ENCODE measurements around the gene CPVL.
"Not testable (repeated sequence)": the region's sequence is repeated elsewhere in the genome, so short reads cannot be mapped to it uniquely, and the experiment has no call there.

CPVL gene

DNA sequence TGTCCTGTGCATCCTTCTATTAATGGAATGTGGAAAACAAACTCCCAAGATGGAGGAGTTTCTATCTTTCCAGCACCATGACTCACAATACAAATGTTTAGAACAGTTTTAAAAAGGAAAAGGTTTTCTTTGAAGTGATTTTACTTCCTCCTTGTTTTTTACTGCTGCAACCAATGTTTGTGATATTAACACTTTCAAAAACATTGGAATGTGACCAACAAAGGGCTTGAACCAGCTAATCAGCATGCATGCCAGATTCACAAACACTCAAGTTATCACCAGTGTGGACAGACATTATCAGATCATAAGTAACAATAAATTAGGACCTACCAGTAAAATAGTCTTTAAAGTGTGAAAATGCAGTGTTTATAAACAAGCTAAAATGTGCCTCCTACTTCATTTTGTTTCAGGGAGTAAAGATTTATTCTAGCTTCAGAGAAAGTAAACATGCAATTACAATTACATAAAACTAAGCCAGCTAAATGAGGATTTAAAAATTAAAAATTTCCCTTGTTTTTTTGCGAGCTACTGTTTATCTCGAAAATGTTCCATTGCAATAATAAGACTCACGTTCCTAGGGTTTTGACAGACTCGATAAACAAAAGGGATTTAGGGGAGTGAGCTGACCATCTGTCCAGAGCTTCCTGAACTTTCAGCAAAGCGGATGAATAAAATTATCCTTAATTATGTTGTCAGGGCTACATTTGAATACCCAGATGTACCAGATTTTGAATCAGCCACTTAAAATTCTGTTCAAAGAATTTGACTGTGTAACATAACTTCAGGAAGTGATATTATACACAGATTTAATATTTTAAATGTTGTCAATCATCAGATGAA is 29.8 kb downstream of the CPVL start:
- DNase-seq (ENCODE audit: low read depth) = no peak

DNA sequence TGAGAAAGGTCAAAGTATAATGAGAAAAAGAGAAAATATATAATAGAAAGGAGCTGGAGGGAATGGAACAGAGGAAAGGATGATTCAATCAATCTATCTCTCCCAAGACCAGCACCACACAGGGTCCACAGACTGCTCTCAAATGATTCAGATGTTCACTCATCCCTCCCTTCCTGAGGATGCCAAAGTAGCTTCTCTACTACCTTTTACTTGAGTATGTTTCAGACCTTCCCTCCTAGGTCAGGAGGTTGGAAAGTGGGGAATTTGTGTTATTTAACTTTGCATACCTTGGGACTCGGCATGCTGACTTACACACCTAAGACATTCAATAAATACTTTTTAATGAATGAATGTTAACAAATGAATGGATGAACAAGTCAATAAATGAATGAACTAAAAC is 30.6 kb downstream of the CPVL start:
- DNase-seq (ENCODE audit: low read depth) = no peak

DNA sequence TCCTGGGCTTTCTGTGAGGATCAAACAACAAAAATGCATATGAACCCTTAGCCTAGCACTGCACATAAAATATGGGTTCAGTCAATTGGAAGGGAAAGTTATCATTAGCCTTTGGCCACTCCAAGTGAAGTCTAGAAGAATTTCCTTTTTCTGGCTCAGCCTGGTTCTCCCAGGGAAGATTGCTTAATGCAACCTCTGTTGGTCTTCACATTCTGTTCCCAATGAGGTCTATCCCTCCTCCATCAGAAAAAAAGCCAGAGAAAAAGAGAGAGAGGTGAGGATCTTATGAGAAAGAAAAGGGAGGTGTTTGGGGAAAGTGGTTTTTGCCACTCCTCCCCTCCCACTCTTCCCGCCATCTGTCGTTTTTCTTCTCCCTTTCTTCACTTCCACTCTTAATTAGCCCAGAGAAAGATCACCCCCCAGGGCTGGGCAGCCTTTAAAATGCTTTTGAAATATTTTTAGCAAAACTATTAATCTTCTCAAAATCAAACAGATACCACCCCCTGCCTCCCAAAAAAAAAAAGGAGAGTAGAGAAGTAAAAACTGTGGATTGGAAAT is 31.1 kb downstream of the CPVL start:
- no peak for DNase-seq (ENCODE audit: low read depth)

DNA sequence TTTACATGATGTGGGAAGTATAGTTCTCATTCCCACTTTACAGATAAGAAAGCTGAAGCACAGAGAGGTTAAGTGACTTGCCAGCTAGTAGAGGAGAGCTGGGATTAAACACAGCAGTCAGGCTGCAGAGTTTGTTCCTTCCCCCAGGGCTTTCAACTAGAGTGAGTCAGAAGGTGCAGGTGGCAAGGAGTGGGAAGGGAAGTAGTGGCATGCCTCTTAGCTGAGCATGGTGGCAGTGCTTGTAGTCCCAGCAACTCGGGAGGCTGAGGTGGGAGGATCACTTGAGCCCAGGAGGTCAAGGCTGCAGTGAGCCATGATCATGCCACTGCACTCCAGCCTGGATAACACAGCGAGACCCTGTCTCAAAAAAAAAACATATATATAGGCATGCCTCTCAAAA is 32.1 kb downstream of the CPVL start:
- DNase-seq (ENCODE audit: low read depth) = not testable (repeated sequence)

DNA sequence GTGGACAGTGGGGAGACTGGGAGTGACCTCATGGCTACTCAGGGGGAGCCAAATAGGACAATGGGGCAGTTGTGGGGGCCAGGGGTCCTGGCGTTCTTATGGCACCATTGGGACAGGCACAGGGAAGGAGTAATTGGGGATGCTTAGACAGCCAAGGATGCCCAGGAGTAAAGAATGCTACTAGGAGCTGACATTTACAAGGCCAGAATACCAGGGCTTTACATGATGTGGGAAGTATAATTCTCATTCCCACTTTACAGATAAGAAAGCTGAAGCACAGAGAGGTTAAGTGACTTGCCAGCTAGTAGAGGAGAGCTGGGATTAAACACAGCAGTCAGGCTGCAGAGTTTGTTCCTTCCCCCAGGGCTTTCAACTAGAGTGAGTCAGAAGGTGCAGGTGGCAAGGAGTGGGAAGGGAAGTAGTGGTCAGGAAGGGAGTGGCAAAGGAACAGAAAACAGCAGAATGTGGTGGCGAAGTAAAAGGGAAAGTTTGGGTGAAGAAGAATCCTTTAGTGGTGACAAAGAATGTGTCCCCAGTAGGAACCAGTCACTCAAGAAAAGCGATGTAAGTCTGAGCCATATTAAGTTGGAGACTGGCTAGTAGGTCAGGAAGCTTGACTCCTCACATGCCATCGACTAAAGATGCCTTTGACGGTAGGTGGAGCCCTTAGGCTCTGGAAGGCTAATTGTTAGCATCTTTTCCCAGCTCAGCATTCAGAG is 32.8 kb downstream of the CPVL start:
- DNase-seq (ENCODE audit: low read depth) = peak; percentile 59

DNA sequence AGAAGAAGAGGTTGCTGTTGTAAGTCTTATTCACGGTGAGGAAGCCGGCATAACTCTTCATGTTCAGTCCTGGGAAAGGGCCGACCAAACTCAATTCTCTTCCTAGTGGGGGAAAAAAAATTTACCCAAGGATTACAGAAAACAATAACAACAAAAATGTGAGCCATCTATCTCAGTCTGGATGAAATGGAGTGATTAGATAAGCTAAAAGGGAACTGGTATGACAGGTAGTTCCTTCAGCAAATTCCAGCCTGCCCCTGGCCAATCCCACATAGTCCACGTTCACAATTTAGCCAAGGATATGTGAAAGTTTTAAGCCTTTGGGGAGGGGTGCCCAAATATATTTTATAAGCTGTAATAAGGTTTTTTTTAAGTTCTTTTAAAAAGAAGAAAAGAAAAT is 33.6 kb downstream of the CPVL start:
- DNase-seq (ENCODE audit: low read depth) = no peak

DNA sequence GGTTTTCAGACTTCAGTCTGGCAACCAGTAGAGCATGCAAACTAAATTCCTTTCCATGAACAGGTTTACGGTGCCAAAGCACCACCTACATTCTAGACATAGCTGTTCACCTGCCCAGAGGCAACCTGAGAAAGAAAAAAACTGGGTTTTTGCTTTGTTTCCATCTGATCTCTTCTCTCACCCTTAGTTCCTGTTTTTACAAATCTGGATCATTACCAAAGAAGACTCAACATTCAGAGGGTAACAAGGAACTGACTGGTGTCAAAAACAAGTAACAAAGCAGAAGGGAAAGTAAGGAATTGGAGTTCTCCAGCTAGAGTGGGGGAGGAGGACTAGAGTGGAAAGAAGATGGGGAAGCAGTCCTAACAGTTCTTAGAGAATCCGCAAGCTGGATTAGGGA is 36.4 kb downstream of the CPVL start:
- no peak for DNase-seq (ENCODE audit: low read depth)

DNA sequence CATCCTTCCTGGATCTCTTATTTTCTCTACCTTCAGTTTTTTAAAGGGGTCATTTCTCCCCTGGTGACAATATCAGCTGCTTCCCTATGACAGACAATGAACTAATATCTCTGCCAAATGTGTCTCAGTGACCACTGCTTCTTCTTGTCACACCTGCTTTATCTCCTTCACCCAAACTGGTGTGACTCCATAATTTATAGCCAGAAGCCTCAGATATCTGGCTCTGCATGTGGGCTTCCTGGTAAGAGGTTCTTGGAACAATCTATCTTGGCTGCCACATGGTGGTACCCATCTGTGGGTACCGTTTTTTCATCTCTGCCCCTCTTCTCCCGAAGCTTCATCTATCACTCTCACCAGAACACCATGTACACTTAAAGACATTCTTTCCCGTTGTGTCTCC is 37.0 kb downstream of the CPVL start:
- no peak for DNase-seq (ENCODE audit: low read depth)

DNA sequence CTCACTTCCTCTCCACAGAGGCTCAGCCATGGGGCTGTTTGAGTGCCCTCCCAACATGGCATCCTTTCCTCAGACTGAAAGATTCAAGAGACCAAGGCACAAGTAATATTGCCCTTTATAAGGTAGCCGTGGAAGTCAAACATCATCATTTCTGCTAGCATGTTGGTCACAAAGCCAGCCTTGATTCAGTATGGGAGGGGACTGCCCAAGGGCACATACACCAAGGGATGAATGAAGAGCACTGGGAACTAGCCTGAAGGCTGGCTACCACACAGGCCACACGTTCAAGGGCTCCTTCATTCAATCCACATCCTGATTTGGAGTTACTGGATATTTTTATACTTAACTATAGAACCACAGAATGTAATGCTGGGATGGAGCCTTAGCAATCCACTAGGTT is 39.3 kb downstream of the CPVL start:
- no peak for DNase-seq (ENCODE audit: low read depth)

DNA sequence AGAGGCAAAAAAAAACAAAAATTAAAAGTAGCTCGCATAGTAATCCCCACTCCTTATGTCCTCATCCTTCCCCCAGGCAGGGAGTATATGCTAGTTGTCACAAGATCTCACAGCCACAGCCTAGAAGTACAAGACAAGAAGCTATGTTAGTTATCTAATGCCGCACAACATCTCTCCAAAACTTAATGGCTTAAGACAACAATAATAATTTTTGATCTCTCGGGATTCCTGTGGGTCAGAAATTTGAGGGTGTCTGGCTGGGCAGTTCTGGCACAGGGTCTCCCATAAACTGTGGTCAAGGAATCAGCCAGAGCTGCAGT is 39.7 kb downstream of the CPVL start:
- DNase-seq (ENCODE audit: low read depth) = no peak

DNA sequence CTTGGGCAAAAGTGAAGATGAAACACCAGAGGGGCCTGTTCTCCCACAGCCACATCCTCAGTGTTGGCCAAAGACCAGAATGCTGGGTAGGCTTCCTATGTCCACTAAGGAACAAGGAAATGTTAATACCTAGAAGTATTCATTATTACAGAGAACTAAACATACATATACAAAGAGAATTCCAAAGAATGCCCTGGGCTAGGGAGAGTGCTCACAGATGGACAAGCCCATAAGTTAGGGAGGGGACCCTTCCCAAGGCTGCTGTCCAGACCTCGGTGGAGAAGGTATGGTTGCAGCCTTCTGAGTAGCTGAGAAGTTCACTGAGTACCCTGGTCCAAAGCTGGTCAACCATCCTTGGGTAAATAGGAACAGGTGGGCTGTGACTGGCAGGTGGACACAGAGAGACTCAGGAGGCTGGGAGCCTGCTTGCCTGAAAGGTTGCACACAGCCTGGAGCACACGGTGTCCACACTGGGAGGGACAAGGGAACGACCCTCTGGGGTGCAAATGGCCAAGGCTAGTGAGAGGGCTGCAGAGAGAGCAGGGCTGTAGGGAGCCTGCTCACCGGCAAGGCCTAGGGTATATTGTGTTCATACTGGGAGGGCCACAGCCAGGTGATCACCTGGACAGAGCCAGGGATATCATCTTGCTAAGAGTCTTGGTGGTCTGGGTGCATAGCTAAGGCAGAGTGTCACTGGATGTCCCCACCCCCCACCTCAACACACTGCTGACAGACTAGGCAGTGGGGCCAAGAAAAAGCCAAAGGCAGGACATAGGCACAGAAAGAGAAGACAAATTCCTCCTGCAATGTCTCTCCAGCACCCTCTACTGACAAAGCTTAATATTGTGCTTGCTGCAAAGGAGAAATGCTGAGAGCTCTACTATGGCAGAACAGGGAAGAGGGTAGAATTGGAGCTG is 40.3 kb downstream of the CPVL start:
- DNase-seq (ENCODE audit: low read depth) = peak; percentile 43

DNA sequence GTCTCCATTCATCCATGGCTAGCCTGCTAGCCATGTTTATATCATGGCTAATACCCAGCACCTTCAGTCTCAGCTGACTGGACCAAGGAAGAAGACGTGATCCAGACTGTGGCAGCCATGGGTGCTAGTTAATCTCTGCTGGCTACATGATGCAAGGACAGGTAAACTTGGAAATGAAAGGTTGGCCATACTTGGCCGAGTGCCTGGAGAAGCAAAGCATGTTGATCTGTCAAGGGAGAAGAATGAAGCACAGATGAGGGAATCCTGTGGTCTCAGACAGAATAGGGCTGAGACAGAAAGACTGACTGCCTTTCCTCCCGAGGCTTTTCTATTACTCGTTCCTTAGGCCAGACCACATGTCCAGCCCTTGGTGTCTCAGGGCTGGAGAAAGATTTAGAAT is 41.1 kb downstream of the CPVL start:
- no peak for DNase-seq (ENCODE audit: low read depth)

DNA sequence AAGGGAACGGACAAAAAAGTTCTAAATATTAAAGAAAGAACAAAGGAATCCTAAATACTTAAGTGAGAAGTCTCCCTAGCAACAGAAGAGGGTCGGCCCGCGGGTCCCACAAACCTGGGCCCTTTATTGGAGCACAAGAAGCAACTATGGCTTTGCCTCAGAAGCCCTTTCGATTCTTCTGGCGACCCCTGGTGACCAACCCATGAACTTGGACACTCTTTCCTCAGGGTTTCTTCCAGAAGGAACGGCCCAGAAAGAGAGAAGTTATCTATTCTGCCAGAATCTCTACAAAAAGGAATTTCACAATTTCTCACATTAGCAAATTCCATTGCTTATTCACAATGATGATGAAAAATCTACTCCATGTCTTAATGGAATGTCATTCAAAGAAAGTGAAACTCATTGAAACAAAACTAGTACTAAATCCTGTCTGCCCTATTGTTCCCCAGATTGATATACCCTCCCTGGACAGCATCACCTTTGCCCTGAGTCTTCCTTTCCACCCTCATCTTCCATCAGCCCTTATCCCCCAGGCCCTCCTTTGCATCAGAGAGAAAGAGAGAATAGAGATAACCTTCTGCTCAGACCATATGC is 43.7 kb downstream of the CPVL start:
- DNase-seq (ENCODE audit: low read depth) = peak; percentile 39

DNA sequence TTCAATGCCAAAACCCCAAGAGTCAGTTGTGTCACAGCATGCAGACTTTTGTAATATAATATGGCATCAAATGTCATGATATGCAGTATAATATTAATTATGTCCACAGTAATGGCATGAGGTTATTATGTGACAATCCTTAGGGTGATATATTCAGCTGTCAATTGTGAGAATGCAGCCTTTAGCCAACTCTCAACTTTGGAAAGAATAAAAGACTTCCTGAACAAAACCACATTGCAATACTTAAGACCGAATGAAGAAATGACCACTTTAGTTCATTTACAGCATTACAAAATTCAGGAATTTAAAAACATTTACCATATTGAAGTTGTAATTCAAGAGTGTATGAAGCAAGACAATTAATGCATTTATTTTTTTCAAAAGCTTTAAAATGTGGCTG is 45.4 kb downstream of the CPVL start:
- no peak for DNase-seq (ENCODE audit: low read depth)

DNA sequence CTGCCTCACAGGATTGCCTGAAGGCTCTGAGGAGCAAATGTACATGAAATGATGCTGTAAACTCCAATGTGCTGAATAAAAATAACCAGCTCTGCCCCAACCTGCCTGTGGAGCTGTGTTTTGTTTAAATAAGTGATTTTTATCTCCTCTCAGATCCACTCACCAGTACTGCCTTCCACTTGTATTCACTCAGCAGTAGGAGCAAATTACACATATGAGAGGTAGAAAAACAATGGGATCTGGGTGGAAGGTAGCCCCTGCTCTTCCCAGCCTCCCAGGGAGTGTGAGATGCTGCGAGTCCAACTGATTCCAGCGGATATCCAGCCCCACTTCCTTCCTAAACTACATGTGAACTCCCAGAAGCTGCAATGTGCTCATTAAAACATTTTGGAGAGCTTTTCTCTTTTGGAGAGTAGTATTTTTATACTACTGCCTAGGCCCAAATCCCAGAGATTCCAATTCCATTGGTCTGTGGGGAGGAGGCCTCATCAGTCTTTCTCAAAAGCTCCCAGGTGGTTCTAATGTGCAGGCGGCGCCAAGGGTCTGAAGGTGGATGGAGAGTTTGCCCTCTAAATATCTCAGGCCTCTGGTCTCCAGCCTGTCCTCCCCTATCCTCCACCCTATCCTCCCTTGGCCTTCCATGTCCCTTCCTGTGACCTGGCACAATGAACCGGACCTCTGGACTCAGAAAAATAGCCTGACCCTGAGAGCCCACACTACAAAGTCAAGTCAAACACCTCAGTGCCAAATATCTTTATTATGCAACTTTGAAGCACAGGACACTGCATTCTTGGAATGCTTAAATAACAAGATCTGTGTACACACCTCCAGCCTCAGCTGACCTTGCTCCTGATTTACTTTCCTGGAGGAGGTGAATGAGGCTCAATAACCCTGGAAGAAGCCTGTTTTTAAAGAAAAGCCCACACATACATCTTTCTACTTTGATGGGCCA is 46.2 kb downstream of the CPVL start:
- DNase-seq (ENCODE audit: low read depth) = no peak

DNA sequence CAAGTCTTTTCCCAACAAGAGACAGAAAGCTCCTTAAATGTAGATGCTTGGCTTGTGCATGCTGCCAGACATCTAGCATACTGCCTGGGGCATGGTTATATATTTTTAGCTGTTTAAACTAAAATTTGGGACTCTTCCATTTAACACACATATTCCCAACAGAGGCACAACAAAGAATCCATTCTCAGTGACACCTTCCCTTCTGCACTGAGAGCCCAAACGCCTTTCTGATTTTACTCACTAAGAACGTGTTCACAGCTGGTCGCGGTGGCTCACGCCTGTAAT is 49.9 kb downstream of the CPVL start:
- DNase-seq (ENCODE audit: low read depth) = no peak

DNA sequence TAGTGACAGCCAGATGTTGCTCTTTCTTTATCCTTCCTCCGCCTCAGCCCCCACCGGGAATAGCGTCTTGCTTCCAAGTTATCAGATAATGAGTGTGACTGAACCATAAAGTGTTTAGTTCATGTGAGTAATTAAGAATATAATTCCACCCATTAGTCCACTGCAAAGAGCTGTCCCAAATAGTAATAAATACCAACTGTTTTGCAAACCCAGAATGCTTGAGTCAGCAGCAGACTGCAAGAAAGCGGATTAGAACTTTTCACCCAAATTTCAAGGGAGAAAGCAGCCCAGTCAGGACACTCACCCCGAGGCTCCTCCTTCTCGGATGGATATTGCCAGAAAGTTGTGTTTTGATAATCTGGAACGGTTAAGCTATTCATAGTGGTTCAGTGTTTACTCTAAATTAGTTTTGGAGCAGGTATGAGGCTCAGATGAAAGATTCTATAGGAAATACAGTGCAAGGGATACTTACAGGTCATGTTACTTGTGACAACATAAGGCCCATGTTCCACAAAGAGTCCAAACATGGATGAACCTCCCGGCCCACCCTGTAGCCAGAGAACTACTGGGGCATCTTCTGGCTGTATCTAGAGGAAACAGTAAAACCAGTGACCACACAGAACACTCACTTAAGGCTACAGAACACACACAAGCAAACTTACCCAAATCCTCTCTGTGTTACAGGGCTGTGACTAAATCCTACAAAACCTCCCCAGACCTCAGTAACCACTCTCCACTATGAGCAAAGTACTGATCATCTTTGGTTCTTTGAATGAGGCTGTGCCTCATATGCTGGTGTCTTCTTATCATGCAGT is 50.5 kb downstream of the CPVL start:
- no peak for DNase-seq (ENCODE audit: low read depth)

DNA sequence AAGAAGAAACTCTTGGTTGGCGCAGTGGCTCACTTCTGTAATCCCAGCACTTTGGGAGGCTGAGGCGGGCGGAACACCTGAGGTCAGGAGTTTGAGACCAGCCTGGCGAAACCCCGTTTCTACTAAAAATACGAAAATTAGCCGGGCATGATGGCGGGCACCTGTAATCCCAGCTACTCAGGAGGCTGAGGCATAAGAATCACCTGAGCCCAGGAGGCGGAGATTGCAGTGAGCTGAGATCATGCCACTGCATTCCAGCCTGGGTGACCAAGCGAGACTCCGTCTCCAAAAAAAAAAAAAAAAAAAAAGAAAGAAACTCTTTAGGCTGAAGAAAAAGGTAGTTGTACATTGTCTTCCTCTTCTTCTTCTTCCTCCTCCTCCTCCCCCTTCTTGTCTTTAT is 53.2 kb downstream of the CPVL start:
- not testable (repeated sequence) for DNase-seq (ENCODE audit: low read depth)

DNA sequence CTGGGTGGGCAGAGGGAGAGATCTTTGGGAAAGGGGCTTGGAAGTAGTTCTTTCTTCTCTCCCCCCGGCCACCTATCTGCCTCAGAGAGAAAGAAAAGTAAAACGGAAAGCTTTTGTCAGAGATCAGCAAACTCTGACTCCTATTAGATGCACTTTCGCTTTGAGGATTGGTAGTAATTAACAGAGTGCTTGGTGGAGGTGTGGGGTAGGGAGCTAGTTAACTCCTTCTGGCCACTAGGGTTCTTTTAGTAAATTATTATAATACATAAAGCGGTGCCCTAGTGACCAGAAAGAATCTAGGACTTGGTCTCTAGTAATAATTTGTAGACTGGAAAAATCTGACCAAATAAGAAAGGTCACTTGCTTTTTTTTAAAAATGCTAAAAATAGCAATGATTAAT is 54.6 kb downstream of the CPVL start:
- DNase-seq (ENCODE audit: low read depth) = no peak
